Stimulated activated CD8-positive, alpha-beta memory T cell treated with anti-CD3 and anti-CD28 coated beads, Interleukin-15, amount 100 ng/mL, for 48 hours (primary cell): ENCODE measurements around the gene TRIM15.
"Not testable (repeated sequence)": the region's sequence is repeated elsewhere in the genome, so short reads cannot be mapped to it uniquely, and the experiment has no call there.

ENCODE experiments used
- DNase-seq, 2 donors: peaks; one replicate each; pipeline ENCODE4 v3.0.0-alpha.2; 2020; ENCODE audit warnings: low read depth in 2 of 2

Gene TRIM15

GRCh38 chr6:30162265-30163089 is 869 bp upstream of the TRIM15 start:
- DNase-seq, result no peak

GRCh38 chr6:30163918-30164654 is 740 bp downstream of the TRIM15 start:
- DNase-seq, result no peak

- no peak for DNase-seq
Observed at GRCh38 chr6:30164714-30165113, 1.4 kb downstream of the TRIM15 start.

- not testable (repeated sequence) for DNase-seq
Observed at GRCh38 chr6:30165238-30165637, 1.9 kb downstream of the TRIM15 start.

GRCh38 chr6:30167101-30167500 is 3.8 kb downstream of the TRIM15 start:
- DNase-seq, result no peak

- no peak for DNase-seq
Observed at GRCh38 chr6:30168741-30169140, 5.4 kb downstream of the TRIM15 start.

- no peak for DNase-seq
Observed at GRCh38 chr6:30169658-30170614, 6.6 kb downstream of the TRIM15 start.

- DNase-seq, result no peak
Observed at GRCh38 chr6:30171677-30172471, 8.5 kb downstream of the TRIM15 start.

- DNase-seq, result no peak
Observed at GRCh38 chr6:30172681-30173080, 9.3 kb downstream of the TRIM15 start.

- no peak for DNase-seq
Observed at GRCh38 chr6:30175765-30176164, 12.4 kb downstream of the TRIM15 start.

- no peak for DNase-seq
Observed at GRCh38 chr6:30178837-30179236, 15.5 kb downstream of the TRIM15 start.

- DNase-seq, result no peak
Observed at GRCh38 chr6:30180145-30180544, 16.8 kb downstream of the TRIM15 start.

GRCh38 chr6:30184417-30185031 is 21.2 kb downstream of the TRIM15 start:
- no peak for DNase-seq

- no peak for DNase-seq
Observed at GRCh38 chr6:30185846-30186484, 22.6 kb downstream of the TRIM15 start.

GRCh38 chr6:30188541-30188940 is 25.2 kb downstream of the TRIM15 start:
- DNase-seq, result no peak

- no peak for DNase-seq
Observed at GRCh38 chr6:30192076-30192475, 28.7 kb downstream of the TRIM15 start.

GRCh38 chr6:30194797-30195690 is 31.7 kb downstream of the TRIM15 start:
- no peak for DNase-seq

- DNase-seq, result no peak
Observed at GRCh38 chr6:30195951-30196350, 32.6 kb downstream of the TRIM15 start.

- DNase-seq, result no peak
Observed at GRCh38 chr6:30196376-30196775, 33.0 kb downstream of the TRIM15 start.
